HG03575 (cell line): Measurements from ENCODE around the gene ORC4.

ENCODE experiments used
- ATAC-seq: cut with Tn5 transposase; IDR thresholded peaks from one replicate; pipeline ENCODE4 v1.9.1; 2021; ENCODE audit not compliant: unreplicated experiment, insufficient number of reproducible peaks, low FRiP score; ENCODE audit errors: extremely low read depth

The ORC4 gene

DNA sequence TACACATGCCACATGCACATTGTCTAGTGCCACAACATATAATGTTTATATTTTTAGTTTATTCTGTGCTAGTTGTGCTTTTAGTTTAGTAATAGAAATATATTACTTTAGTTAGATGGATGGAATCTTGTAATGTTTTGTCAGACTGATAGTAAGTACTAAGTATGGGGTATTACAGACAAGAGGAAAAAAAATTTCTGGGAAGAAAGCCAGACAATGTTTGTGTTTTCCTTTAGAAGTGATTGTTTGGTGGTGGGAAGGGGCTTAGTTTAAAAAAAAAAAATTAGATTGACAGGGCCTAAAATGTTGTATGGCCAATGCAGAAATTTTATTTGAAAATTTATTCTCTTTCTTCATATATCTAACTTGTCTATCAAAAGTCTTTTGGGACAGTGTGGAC is 137.9 kb downstream of the ORC4 start:
- ATAC-seq = no peak
